ACC112 (cell line): Measurements from ENCODE around the gene PXMP4.

Source experiments
- H2AFZ ChIP-seq: fragments of 200-600 bp; sonication (generic); one replicate; pipeline ENCODE4 v1.6.0; 2017; ENCODE audit warnings: antibody characterized with exemption, low read length; ENCODE audit not compliant: unreplicated experiment
- H3K27ac ChIP-seq: fragments of 200-600 bp; sonication (generic); 2 replicates; pipeline ENCODE4 v1.5.1; 2014; ENCODE audit warnings: low read depth, mild to moderate bottlenecking, antibody characterized with exemption, low read length, moderate library complexity
- H3K27me3 ChIP-seq: fragments of 200-600 bp; sonication (generic); 2 replicates; pipeline ENCODE4 v1.6.1; 2014; ENCODE audit warnings: mild to moderate bottlenecking, antibody characterized with exemption, low read length, moderate library complexity, mixed read lengths; ENCODE audit not compliant: insufficient read depth
- H3K36me3 ChIP-seq: fragments of 200-600 bp; sonication (generic); 2 replicates; pipeline ENCODE4 v1.6.1; 2016; ENCODE audit warnings: mild to moderate bottlenecking, antibody characterized with exemption, low read length, moderate library complexity, mixed read lengths; ENCODE audit not compliant: insufficient read depth
- H3K4me1 ChIP-seq: fragments of 200-600 bp; sonication (generic); one replicate; pipeline ENCODE4 v1.6.1; 2016; ENCODE audit warnings: low read length, mixed read lengths; ENCODE audit not compliant: insufficient read depth, unreplicated experiment, control insufficient read depth
- H3K4me3 ChIP-seq: fragments of 200-600 bp; sonication (generic); 2 replicates; pipeline ENCODE4 v1.5.1; 2014; ENCODE audit warnings: mild to moderate bottlenecking, low read depth, low read length
- H3K79me2 ChIP-seq: fragments of 200-600 bp; sonication (generic); one replicate; pipeline ENCODE4 v1.6.0; 2016; ENCODE audit warnings: low read length; ENCODE audit not compliant: control insufficient read depth, unreplicated experiment, insufficient read depth

PXMP4 gene

DNA sequence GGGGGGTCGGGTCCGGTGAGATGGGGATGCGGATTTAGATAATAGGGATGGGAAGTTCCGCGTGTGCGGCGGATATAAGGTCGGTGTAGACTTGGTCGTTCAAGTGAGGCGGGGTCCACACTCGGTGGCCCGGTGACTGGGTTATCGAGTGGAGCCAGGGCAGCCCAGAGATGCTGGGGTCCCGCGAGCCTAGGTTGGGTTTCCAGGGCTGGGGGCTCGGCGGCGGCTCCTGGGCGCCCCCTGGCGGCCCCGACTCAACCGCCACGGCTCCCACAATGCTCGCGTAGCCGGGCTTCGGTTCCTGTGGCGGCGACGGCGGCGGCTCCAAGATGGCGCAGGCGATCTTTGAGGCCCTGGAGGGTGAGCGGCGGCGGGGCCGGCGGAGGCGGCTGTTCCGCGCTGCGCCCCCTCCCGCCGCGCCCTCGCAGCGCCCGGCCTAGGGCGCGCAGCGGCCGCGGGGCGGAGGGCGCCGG is 11.6 kb upstream of the PXMP4 start, which contains the start of gene ZNF341:
ZNF341 (plus strand) TSS at position 304 of the 473 bp plus-strand sequence; CDS start at position 330, 26 bp downstream.
- Histone ChIP-seq H3K36me3 (peaks cover 4% of the 10 kb centered on the region; the same call in 1 of the 2 replicates), H3K4me1 (peaks cover 18% of the 10 kb centered on the region), H3K27me3 (no peaks in the 10 kb centered on the region), H2AFZ (peak within 1 kb of the TSS; percentile 81), H3K4me3 (peak within 1 kb of the TSS; percentile 84), H3K79me2 (no peaks in the 10 kb centered on the region), H3K27ac (peak within 1 kb of the TSS; percentile 15)

DNA sequence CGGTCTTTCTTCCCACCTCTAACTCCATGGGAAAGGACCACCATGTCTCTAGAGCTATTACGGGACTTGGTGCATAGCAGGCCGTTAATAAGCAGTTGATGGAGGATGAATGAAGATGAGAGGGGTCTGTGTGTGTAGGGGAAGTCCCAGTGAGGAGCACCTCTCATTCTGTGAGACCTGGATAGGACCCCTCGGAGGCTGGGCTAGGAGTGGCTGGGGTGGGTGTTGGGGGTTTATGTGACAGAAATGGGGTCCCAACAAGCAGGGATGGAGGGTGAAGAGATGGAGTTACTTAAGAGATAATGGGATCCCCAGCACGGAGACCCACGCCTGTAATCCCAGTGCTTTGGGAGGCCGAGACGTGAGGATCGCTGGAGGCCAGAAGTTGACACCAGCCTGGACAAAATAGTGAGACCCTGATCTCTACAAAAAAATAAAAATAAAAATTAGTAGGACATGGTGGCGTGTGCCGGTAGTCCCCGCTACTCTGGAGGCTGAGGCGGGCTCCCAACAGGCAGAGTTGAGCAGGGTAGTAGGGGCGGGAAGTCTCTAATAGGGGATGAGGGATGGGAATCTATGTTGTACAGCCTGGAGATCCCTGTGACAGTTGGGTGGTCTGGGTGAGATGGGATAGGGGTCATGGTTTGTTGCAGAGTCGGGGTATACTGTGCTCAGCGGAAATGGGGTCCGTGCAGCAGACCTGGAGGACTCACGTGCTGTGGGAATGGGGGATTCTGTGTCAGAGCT is 11.0 kb upstream of the PXMP4 start:
- no peaks in the 10 kb centered on the region for H3K27me3 ChIP-seq
- H2AFZ ChIP-seq = peak overlapping the region; percentile 78
- H3K79me2 ChIP-seq = no peaks in the 10 kb centered on the region
- peaks cover 18% of the 10 kb centered on the region for H3K4me1 ChIP-seq
- H3K27ac ChIP-seq = peak overlapping the region; percentile 15
- H3K36me3 ChIP-seq = no peaks in the 10 kb centered on the region
- peak overlapping the region; percentile 74 for H3K4me3 ChIP-seq

DNA sequence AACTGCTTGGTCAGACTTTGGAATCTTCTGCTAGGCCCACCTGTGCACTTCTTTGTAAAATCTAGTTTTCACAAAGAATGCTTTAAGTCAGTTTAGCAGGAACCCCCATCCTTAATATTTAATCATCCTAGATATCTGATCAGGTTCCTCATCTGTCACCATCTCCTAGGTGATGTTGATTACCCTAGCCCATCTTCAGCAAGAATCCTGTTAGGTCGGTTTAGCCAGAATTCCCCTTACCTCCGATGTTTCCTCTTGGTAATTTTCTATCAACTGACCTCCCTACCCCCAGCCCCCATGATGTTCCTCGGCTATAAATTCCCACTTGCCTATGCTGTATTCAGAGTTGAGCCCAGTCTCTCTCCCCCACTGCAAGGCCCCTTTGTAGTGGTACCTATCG is 9.0 kb upstream of the PXMP4 start:
- no peaks in the 10 kb centered on the region for H3K27me3 ChIP-seq
- no peaks in the 10 kb centered on the region for H3K36me3 ChIP-seq
- H2AFZ ChIP-seq = no peak overlapping the region
- no peaks in the 10 kb centered on the region for H3K79me2 ChIP-seq
- no peak overlapping the region for H3K4me3 ChIP-seq
- H3K4me1 ChIP-seq = peaks cover 13% of the 10 kb centered on the region
- H3K27ac ChIP-seq = no peak overlapping the region

DNA sequence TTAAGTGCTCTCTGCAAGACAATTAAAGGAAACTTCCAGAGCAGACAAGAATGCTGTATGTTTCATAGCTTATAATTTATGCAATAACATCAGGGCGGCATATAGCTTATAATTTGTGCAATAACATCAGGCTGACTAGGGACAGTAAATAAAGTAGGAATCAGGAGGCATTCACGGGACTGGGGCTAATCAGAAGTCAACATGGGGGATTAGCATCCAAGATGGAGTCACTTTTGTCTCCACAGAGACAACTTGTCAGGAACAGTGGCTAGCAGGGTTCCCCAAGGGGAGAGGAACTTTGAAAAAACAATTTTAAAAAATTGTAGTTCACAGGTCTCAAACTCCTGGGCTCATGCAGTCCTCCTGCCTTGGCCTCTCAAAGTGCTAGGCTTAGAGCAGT is 8.4 kb upstream of the PXMP4 start:
- Histone ChIP-seq H3K27ac (no peak overlapping the region), H3K4me1 (peaks cover 8% of the 10 kb centered on the region), H3K79me2 (no peaks in the 10 kb centered on the region), H2AFZ (no peak overlapping the region), H3K4me3 (no peak overlapping the region), H3K36me3 (no peaks in the 10 kb centered on the region), H3K27me3 (no peaks in the 10 kb centered on the region)

DNA sequence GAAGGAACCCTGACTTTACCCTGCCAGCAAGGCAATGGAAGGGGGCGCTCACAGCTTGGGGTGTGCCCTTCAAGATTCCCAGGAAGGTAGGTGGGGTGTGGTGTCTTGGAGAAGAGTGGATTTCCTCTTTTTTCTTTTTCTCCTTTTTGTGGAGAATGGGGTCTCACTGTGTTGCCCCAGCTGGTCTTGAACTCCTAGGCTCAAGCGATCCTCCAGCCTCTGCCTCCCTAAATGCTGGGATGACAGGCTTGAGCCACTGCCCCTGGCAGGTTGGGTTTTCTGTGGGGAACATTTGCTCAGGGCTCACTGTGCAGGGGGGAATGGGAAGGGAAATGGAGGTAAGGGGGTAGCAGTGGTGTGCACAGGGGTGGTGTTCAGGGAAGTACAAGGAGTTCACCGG is 7.7 kb upstream of the PXMP4 start:
- no peaks in the 10 kb centered on the region for H3K36me3 ChIP-seq

DNA sequence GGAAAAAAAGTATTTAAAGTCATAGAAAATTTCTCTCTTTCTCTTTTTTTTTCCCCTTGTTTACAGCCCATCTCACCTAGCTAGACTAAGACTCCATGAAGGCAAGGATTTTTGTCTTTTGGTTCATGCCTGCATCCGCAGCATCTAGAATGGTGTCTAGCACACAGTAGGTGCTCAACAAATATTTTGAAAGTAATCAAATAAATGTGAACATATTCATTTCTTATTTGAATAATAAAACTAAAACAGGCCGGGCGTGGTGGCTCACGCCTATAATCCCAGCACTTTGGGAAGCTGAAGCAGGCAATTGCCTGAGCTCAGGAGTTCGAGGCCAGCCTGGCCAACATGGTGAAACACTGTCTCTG is 7.0 kb upstream of the PXMP4 start:
- Histone ChIP-seq H3K27me3 (no peaks in the 10 kb centered on the region), H3K27ac (no peak overlapping the region), H3K4me1 (peaks cover 4% of the 10 kb centered on the region), H3K79me2 (no peaks in the 10 kb centered on the region), H2AFZ (no peak overlapping the region), H3K36me3 (no peaks in the 10 kb centered on the region), H3K4me3 (no peak overlapping the region)

More for the DNA sequence above, 7.7 kb upstream of the PXMP4 start:
- Histone ChIP-seq H3K4me1 (peaks cover 4% of the 10 kb centered on the region), H3K27me3 (no peaks in the 10 kb centered on the region), H3K27ac (no peak overlapping the region), H3K4me3 (no peak overlapping the region), H2AFZ (no peak overlapping the region), H3K79me2 (no peaks in the 10 kb centered on the region)

DNA sequence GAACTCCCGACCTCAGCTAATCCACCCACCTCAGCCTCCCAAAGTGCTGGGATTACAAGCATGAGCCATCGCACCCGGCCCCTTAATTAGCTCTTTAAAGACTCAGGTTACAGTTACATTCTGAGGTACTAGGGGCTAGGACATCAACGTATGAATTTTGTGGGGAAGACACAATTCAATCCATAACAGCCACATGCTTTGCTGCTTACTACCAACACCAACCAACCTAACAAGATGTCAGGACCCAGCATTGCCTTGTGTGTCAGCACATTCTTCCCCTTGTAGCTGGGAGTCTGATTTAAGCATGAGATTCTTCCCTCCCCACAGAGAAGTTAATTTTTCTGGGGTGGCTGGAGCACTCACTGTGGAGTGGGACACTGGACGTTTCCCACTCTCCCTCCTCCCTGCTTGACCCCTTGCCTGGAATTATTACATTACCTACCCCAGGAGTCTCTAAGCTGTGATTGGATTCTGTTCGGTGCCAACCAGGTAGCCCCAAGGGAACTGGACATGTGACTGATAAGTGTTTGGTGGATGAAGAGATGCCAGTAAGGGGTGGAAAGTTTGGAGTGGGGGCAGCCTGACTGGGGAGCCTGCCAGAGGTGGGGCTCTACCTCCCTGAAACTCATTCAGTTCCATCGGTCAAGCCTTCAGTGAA is 5.6 kb upstream of the PXMP4 start:
- no peak overlapping the region for H3K27ac ChIP-seq
- no peak overlapping the region for H3K4me3 ChIP-seq
- no peaks in the 10 kb centered on the region for H3K36me3 ChIP-seq
- H3K79me2 ChIP-seq = no peaks in the 10 kb centered on the region
- no peaks in the 10 kb centered on the region for H3K4me1 ChIP-seq
- H2AFZ ChIP-seq = no peak overlapping the region
- no peaks in the 10 kb centered on the region for H3K27me3 ChIP-seq

DNA sequence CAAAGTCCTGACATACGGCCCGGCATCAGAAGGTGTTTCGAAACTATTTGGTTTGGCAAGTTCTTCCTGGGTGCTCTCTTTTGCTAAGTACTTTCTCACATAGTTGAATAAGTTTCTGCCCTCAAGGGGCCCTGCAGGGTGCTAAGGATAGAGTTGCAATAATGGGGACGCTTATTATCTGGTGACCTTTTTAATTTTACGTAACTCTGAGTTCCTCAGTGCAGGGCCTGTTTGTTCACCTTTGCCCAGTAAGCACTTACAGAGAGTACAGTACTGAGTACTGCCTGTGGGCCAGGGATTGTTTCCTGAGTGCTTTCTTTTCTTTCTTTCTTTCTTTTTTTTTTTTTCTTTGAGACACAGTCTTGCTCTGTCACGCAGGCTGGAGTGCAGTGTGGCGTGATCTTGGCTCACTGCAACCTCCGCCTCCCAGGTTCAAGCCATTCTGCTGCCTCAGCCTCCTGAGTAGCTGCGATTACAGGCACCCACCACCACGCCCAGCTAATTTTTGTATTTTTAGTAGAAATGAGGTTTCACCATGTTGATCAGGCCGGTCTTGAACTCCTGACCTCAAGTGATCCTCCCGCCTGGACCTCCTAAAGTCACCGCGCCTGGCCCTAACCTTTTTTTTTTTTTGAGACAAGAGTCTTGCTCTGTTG is 4.5 kb upstream of the PXMP4 start:
- no peak overlapping the region for H3K4me3 ChIP-seq
- no peaks in the 10 kb centered on the region for H3K4me1 ChIP-seq
- no peaks in the 10 kb centered on the region for H3K36me3 ChIP-seq
- no peak overlapping the region for H2AFZ ChIP-seq
- no peak overlapping the region for H3K27ac ChIP-seq
- no peaks in the 10 kb centered on the region for H3K79me2 ChIP-seq
- H3K27me3 ChIP-seq = no peaks in the 10 kb centered on the region

DNA sequence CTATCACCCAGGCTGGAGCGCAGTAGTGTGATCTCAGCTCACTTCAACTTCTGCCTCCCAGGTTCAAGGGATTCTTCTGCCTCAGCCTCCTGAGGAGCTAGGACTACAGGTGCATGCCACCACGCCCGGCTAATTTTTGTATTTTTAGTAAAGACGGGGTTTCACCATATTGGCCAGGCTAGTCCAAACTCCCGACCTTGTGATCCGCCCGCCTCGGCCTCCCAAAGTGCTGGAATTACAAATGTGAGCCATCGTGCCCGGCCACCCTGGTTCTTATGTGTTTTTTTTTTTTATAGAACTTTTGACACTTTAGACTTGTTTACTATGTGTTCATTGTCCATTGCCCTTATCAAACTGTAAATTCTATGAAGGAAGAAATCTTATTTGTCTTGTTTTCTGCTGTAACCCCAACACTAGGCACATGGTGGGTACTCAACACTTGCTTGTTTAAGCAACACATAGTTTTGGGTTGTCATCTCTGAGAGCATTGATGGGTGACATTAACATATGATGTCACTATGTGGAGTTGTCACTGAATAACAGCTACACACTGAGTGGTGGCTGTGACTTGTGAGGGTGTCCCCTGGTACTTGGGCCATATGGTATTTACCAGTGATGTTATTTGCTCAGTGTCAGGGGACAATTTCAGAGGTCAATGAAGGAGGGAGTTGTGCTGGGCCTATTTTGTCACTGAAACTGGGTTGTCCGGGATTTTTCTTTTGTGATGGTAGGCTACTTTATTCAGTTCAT is 1.5 kb upstream of the PXMP4 start:
- H3K4me1 ChIP-seq = no peaks in the 10 kb centered on the region
- H3K27ac ChIP-seq = no peak overlapping the region

DNA sequence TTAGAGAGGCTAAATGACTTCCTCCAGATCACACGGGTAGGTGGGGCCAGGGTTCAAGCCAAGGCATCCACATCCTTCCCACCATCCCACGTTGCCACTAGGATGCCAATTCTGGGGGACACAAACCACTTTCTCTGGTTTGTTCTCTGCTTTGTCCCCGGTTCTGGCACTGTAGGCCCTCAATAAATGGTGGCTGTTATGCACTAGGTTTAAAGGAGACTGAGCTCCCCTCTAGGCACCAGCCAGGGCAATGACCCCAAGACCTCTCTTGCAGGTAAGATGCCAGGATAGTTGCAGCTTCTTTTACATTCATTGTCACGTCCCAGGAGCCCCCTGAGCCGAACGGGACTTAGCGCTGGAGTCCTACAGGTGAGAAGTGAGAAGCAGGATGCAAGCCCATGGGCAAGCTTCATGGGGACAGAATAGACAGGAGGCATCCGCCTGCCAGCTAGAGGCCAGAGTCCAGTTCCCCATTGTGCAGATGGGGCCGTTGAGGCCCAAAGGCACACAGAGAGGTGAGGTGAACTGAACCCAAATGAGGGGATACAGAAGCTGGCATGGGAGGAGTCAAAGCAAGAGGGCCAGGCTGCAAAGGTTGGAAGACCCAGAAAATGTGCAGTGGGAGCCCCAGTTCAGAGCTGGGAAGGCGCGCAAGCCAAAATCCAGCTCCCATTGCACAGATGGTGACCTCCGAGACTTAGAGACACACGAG is 677 bp downstream of the PXMP4 start:
- no peaks in the 10 kb centered on the region for H3K79me2 ChIP-seq
- H3K4me1 ChIP-seq = no peaks in the 10 kb centered on the region
- no peaks in the 10 kb centered on the region for H3K36me3 ChIP-seq
- H3K4me3 ChIP-seq = peak overlapping the region; percentile 85
- H3K27me3 ChIP-seq = no peaks in the 10 kb centered on the region
- H2AFZ ChIP-seq = peak overlapping the region; percentile 89
- H3K27ac ChIP-seq = no peak overlapping the region

More for the DNA sequence above, 1.5 kb upstream of the PXMP4 start:
- H3K36me3 ChIP-seq = no peaks in the 10 kb centered on the region
- no peaks in the 10 kb centered on the region for H3K27me3 ChIP-seq
- H2AFZ ChIP-seq = no peak overlapping the region
- no peak overlapping the region for H3K4me3 ChIP-seq
- no peaks in the 10 kb centered on the region for H3K79me2 ChIP-seq
